Suprapubic skin (tissue), 3 donors: Measurements from ENCODE around the gene LIN28B.
"Not testable (repeated sequence)": the region's sequence is repeated elsewhere in the genome, so short reads cannot be mapped to it uniquely, and the experiment has no call there.

Experiments used
- POLR2AphosphoS5 ChIP-seq, 3 donors: sonication (generic); formaldehyde crosslinking; IDR thresholded peaks; one replicate each; pipeline ENCODE4 v1.6.1; 2017; ENCODE audit warnings: antibody characterized with exemption in 3 of 3
- TF ChIP-seq, protein P1 (sequence below), 2 donors: fragments of 200-600 bp in 1 of 2; fragments of 450-650 bp in 1 of 2; sonication (generic) in 1 of 2; IDR thresholded peaks; one replicate each; pipeline ENCODE4 v1.5.1; 2016 to 2019; ENCODE audit warnings: antibody characterized with exemption in 2 of 2, mild to moderate bottlenecking in 1 of 2, moderate library complexity in 1 of 2

DNA sequence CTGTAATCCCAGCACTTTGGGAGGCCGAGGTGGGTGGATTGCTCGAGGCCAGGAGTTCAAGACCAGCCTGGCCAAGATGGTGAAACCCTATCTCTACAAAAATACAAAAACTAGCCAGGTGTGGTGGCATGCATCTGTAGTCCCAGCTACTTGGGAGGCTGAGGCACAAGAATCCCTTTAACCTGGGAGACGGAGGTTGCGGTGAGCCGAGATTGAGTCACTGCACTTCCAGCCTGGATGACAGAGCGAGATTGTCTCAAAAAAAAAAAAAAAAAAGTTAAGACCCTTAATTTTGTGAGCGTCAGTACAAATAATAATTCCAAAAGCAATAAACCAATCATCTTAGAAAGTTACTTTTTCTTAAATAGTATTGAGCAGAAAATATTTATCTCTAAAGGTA lies 36.7 kb downstream of the LIN28B start:
- TF ChIP-seq, protein P1, sequence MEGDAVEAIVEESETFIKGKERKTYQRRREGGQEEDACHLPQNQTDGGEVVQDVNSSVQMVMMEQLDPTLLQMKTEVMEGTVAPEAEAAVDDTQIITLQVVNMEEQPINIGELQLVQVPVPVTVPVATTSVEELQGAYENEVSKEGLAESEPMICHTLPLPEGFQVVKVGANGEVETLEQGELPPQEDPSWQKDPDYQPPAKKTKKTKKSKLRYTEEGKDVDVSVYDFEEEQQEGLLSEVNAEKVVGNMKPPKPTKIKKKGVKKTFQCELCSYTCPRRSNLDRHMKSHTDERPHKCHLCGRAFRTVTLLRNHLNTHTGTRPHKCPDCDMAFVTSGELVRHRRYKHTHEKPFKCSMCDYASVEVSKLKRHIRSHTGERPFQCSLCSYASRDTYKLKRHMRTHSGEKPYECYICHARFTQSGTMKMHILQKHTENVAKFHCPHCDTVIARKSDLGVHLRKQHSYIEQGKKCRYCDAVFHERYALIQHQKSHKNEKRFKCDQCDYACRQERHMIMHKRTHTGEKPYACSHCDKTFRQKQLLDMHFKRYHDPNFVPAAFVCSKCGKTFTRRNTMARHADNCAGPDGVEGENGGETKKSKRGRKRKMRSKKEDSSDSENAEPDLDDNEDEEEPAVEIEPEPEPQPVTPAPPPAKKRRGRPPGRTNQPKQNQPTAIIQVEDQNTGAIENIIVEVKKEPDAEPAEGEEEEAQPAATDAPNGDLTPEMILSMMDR (IDR thresholded peaks at IDR 0.05) = not testable (repeated sequence)
- TF ChIP-seq POLR2AphosphoS5 (IDR thresholded peaks at IDR 0.05) = not testable (repeated sequence)
